ENCODE data around the gene CEACAM3. TPM values are rescaled to one million over a fixed set of nuclear protein-coding genes. Genes with fewer than 3 reads are reported as not detected.

CEACAM3 gene
- total RNA-seq, 2 experiments from 2014 or later, result not detected

- H3K36me3 Mint-ChIP-seq (ENCODE audit: low read depth), result no peaks in the 10 kb centered on the region
- CTCF ChIA-PET, result interaction anchor here (1.0 to 4.6 kb wide), 6 partner anchors 15 to 128 kb away, joined by 3 to 44 read pairs (median 6); partner anchors contain the start of gene CEACAM6
- TF ChIP-seq CTCF (IDR thresholded peaks at IDR 0.05), result no peak
- peaks cover 42% of the 10 kb centered on the region for H3K27me3 Mint-ChIP-seq
- DNase-seq (no peak), ATAC-seq (no peak)
- H3K9me3 Mint-ChIP-seq, result no peaks in the 10 kb centered on the region
- no peak overlapping the region for H3K27ac Mint-ChIP-seq
- POLR2A ChIA-PET, result no interaction called here
- intact Hi-C loops (cut with micrococcal nuclease), result no loop called here
- H3K4me3 Mint-ChIP-seq, result no peak overlapping the region
- peaks cover 20% of the 10 kb centered on the region for H3K4me1 Mint-ChIP-seq (ENCODE audit: low read depth)
These were observed 26.8 kb upstream of the CEACAM3 start for GRCh38 chr19:41769608-41770007.

GRCh38 chr19:41771410-41771809 lies 25.0 kb upstream of the CEACAM3 start:
- Mint-ChIP-seq H3K4me1 (ENCODE audit: low read depth) (peaks cover 30% of the 10 kb centered on the region), H3K27me3 (peaks cover 43% of the 10 kb centered on the region), H3K4me3 (no peak overlapping the region), H3K9me3 (no peaks in the 10 kb centered on the region), H3K36me3 (ENCODE audit: low read depth) (no peaks in the 10 kb centered on the region), H3K27ac (no peak overlapping the region)
- intact Hi-C loops (cut with micrococcal nuclease), result no loop called here
- ATAC-seq (no peak), DNase-seq (no peak)
- no peak for TF ChIP-seq CTCF (IDR thresholded peaks at IDR 0.05)
- CTCF ChIA-PET, result interaction anchor here (0.8 to 4.6 kb wide), 9 partner anchors 9 to 175 kb away, joined by 3 to 44 read pairs (median 4); partner anchors contain the start of gene CEACAM6
- POLR2A ChIA-PET, result interaction anchor here (0.8 kb wide), 1 partner anchor 45 kb away, joined by 3 read pairs; no protein-coding TSS in a partner anchor

- TF ChIP-seq CTCF (IDR thresholded peaks at IDR 0.05), result no peak
- POLR2A ChIA-PET, result no interaction called here
- no peak overlapping the region for H3K4me3 Mint-ChIP-seq
- no peaks in the 10 kb centered on the region for H3K36me3 Mint-ChIP-seq (ENCODE audit: low read depth)
- H3K27me3 Mint-ChIP-seq, result peaks cover 59% of the 10 kb centered on the region
- H3K27ac Mint-ChIP-seq, result no peak overlapping the region
- intact Hi-C loops (cut with micrococcal nuclease), result no loop called here
- ATAC-seq, result peak; percentile 80
- CTCF ChIA-PET, result interaction anchor here (1.0 to 5.2 kb wide), 8 partner anchors 11 to 260 kb away, joined by 3 to 67 read pairs (median 4); partner anchors contain the start of gene CEACAM6
- H3K4me1 Mint-ChIP-seq (ENCODE audit: low read depth), result peaks cover 30% of the 10 kb centered on the region
- H3K9me3 Mint-ChIP-seq, result no peaks in the 10 kb centered on the region
- DNase-seq, result peak; percentile 69
These were observed 21.8 kb upstream of the CEACAM3 start for GRCh38 chr19:41774515-41774980.

GRCh38 chr19:41776700-41777099 lies 19.7 kb upstream of the CEACAM3 start:
- H3K36me3 Mint-ChIP-seq (ENCODE audit: low read depth), result no peaks in the 10 kb centered on the region
- H3K4me1 Mint-ChIP-seq (ENCODE audit: low read depth), result peaks cover 30% of the 10 kb centered on the region
- no peaks in the 10 kb centered on the region for H3K9me3 Mint-ChIP-seq
- ChIA-PET POLR2A (no interaction called here), CTCF (interaction anchor here (0.9 to 5.2 kb wide), 8 partner anchors 8 to 130 kb away, joined by 3 to 67 read pairs (median 6); partner anchors contain the start of gene CEACAM6)
- DNase-seq (no peak), ATAC-seq (no peak)
- peaks cover 60% of the 10 kb centered on the region for H3K27me3 Mint-ChIP-seq
- no peak overlapping the region for H3K27ac Mint-ChIP-seq
- no peak overlapping the region for H3K4me3 Mint-ChIP-seq
- intact Hi-C loops (cut with micrococcal nuclease), result no loop called here
- TF ChIP-seq CTCF (IDR thresholded peaks at IDR 0.05), result no peak

GRCh38 chr19:41783612-41784011 lies 12.8 kb upstream of the CEACAM3 start:
- H3K9me3 Mint-ChIP-seq, result no peaks in the 10 kb centered on the region
- ATAC-seq (no peak), DNase-seq (no peak)
- ChIA-PET POLR2A (interaction anchor here (0.6 kb wide), 1 partner anchor 189 kb away, joined by 3 read pairs; no protein-coding TSS in a partner anchor), CTCF (interaction anchor here (1.1 to 8.2 kb wide), 6 partner anchors 8 to 142 kb away, joined by 3 to 177 read pairs (median 19); partner anchors contain the start of genes CEACAM3 and CEACAM6)
- H3K36me3 Mint-ChIP-seq (ENCODE audit: low read depth), result no peaks in the 10 kb centered on the region
- peaks cover 56% of the 10 kb centered on the region for H3K27me3 Mint-ChIP-seq
- TF ChIP-seq CTCF (IDR thresholded peaks at IDR 0.05), result no peak
- intact Hi-C loops (cut with micrococcal nuclease), result loop anchor here (2.0 kb wide), 1 partner anchor 29 kb away; the partner anchor contains the start of gene CEACAM6
- H3K27ac Mint-ChIP-seq, result no peak overlapping the region
- H3K4me3 Mint-ChIP-seq, result no peak overlapping the region
- H3K4me1 Mint-ChIP-seq (ENCODE audit: low read depth), result peaks cover 14% of the 10 kb centered on the region
